IPS-20b (cell line): ENCODE results near the gene PRKCG.

Source experiments
- H3K27ac ChIP-seq: one replicate; pipeline ENCODE4 v1.5.1; 2013; ENCODE audit warnings: low read length
- H3K27me3 ChIP-seq: 2 replicates; pipeline ENCODE4 v1.6.1; 2013; ENCODE audit warnings: mild to moderate bottlenecking, low read length, inconsistent platforms; ENCODE audit not compliant: insufficient read depth
- H3K36me3 ChIP-seq: 2 replicates; pipeline ENCODE4 v1.6.1; 2013; ENCODE audit warnings: low read depth, mild to moderate bottlenecking, inconsistent platforms, low read length, moderate library complexity; ENCODE audit not compliant: insufficient read depth
- H3K4me1 ChIP-seq: 2 replicates; pipeline ENCODE4 v1.6.1; 2013; ENCODE audit warnings: mild to moderate bottlenecking, control low read depth, inconsistent platforms, low read length, moderate library complexity; ENCODE audit not compliant: insufficient read depth
- H3K4me3 ChIP-seq: 2 replicates; pipeline ENCODE4 v1.5.1; 2013; ENCODE audit warnings: mild to moderate bottlenecking, low read length, inconsistent platforms
- H3K9ac ChIP-seq: 2 replicates; pipeline ENCODE4 v1.6.1; 2013; ENCODE audit warnings: low read depth, mild to moderate bottlenecking, inconsistent platforms, low read length, moderate library complexity
- H3K9me3 ChIP-seq: 2 replicates; pipeline ENCODE4 v1.6.1; 2013; ENCODE audit warnings: mild to moderate bottlenecking, low read depth, low read length, inconsistent platforms; ENCODE audit not compliant: insufficient read depth

The PRKCG gene

DNA sequence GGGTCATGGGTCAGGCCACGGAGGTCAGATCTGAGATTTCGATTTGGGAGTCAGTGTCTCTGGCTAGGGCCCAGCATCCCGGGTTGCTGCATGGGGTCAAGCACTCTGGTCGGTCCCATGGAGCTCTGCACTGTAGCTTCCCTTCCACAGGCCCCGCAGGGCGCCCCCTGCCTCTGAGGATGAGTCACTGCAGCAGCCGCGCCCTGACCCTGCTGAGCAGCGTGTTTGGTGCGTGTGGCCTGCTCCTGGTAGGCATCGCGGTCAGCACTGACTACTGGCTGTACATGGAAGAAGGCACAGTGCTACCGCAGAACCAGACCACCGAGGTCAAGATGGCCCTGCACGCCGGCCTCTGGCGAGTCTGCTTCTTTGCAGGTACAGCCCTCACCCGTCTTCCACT, 30.7 kb downstream of the PRKCG start:
- peaks cover 9% of the 10 kb centered on the region; the same call in 1 of the 2 replicates for H3K4me1 ChIP-seq
- no peak overlapping the region for H3K9ac ChIP-seq
- H3K36me3 ChIP-seq, result peaks cover 20% of the 10 kb centered on the region; the same call in 1 of the 2 replicates
- peaks cover 43% of the 10 kb centered on the region for H3K27me3 ChIP-seq
- no peak overlapping the region for H3K27ac ChIP-seq
- H3K9me3 ChIP-seq, result no peaks in the 10 kb centered on the region
- H3K4me3 ChIP-seq, result no peak overlapping the region

GRCh38 chr19:53915000-53915399, 33.0 kb downstream of the PRKCG start:
- no peak overlapping the region for H3K9ac ChIP-seq
- peaks cover 5% of the 10 kb centered on the region; the same call in 1 of the 2 replicates for H3K4me1 ChIP-seq
- H3K27ac ChIP-seq, result no peak overlapping the region
- no peaks in the 10 kb centered on the region for H3K9me3 ChIP-seq
- H3K27me3 ChIP-seq, result peaks cover 23% of the 10 kb centered on the region
- H3K4me3 ChIP-seq, result no peak overlapping the region
- H3K36me3 ChIP-seq, result peaks cover 29% of the 10 kb centered on the region

- Histone ChIP-seq H3K9me3 (no peaks in the 10 kb centered on the region), H3K27me3 (peaks cover 13% of the 10 kb centered on the region), H3K4me1 (no peaks in the 10 kb centered on the region), H3K36me3 (peaks cover 29% of the 10 kb centered on the region), H3K4me3 (no peak overlapping the region), H3K9ac (no peak overlapping the region), H3K27ac (no peak overlapping the region)
These were observed 34.0 kb downstream of the PRKCG start for GRCh38 chr19:53916004-53916403.

- Histone ChIP-seq H3K9ac (no peak overlapping the region), H3K4me3 (no peak overlapping the region), H3K36me3 (peaks cover 29% of the 10 kb centered on the region), H3K27me3 (no peaks in the 10 kb centered on the region), H3K27ac (no peak overlapping the region), H3K9me3 (no peaks in the 10 kb centered on the region), H3K4me1 (no peaks in the 10 kb centered on the region)
These were observed 35.4 kb downstream of the PRKCG start for GRCh38 chr19:53917356-53917755.

- H3K9me3 ChIP-seq, result no peaks in the 10 kb centered on the region
- peak overlapping the region; percentile 25; the same call in 1 of the 2 replicates for H3K4me3 ChIP-seq
- peaks cover 10% of the 10 kb centered on the region; the same call in 1 of the 2 replicates for H3K36me3 ChIP-seq
- no peaks in the 10 kb centered on the region for H3K27me3 ChIP-seq
- H3K4me1 ChIP-seq, result peaks cover 2% of the 10 kb centered on the region; the same call in 1 of the 2 replicates
- H3K27ac ChIP-seq, result no peak overlapping the region
- H3K9ac ChIP-seq, result no peak overlapping the region
These were observed 45.7 kb downstream of the PRKCG start for GRCh38 chr19:53927739-53928138.

DNA sequence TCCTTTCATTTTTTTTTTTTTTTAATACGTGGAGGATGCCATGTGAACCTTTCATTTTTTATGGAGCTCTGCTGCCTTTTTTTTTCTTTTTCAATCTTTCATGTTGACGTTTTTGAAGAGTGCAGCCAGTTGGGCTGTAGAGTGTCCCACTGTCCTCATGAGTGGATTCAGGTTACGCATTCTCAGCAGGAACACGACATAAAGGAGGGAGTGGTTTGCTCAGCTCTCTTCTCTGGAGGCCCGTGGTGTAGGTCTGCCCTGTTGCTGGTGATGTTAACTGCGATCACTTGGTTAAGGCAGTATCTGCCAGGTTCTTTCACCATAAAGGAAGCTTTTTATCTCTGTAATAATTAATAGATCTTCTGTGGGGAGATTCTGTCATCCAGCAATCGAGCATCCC, 54.0 kb downstream of the PRKCG start:
- Histone ChIP-seq H3K27ac (no peak overlapping the region), H3K27me3 (no peaks in the 10 kb centered on the region), H3K9me3 (no peaks in the 10 kb centered on the region), H3K36me3 (peaks cover 5% of the 10 kb centered on the region; the same call in 1 of the 2 replicates), H3K9ac (no peak overlapping the region), H3K4me3 (no peak overlapping the region), H3K4me1 (no peaks in the 10 kb centered on the region; the same call in 1 of the 2 replicates)

DNA sequence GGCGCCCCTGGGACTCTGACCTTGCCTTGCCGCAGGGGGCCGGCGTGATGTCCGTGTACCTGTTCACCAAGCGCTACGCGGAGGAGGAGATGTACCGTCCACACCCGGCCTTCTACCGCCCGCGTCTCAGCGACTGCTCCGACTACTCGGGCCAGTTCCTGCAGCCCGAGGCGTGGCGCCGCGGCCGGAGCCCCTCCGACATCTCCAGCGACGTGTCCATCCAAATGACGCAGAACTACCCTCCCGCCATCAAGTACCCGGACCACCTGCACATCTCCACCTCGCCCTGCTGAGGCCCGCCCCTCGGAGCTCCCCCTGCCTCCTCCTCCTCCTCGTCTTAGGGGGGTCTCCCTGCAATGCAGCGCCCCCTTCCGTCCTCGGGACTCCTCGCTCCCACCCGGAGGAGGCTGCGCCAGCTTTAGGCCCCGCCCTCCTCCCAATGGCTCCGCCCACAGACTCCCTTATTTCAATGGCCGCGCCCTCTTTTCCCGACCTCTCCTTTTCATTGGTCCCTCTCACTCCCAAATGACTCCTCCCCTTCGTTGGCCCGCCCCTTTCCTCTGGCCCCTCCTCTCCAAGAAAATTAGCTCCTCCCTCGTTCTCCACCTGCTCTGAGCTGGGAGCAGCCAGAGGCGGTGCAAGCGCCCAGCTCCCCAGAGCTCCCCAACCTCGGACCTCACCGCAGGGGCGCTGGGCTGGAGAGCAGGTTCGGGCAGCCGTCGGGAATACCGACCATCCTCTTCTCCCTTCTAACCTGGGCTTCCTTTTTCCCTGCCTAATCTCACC, 60.2 kb downstream of the PRKCG start:
- Histone ChIP-seq H3K4me3 (peak overlapping the region; percentile 95), H3K27me3 (peaks cover 15% of the 10 kb centered on the region), H3K9me3 (no peaks in the 10 kb centered on the region), H3K4me1 (peaks cover 5% of the 10 kb centered on the region; the same call in 1 of the 2 replicates), H3K27ac (peak overlapping the region; percentile 25), H3K36me3 (no peaks in the 10 kb centered on the region), H3K9ac (peak overlapping the region; percentile 83)

DNA sequence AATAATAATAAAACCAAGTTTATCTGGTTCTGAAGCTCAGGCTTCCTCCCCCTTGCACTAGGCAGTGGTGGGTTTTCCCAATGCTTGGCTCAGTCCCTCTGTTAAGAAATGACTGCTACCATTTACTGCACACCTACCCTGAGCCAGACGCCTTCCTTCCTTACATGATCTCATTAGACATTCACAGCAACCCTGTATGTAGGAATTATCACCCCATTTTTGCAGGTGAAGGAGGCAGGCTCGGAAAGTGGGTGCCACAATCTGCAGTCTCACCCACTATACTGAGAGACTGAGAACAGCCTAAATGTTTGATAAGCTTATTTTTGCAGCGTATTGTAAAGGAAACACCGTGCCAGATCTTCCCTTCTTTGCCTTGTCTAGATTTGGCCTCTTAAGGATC, 62.4 kb downstream of the PRKCG start:
- Histone ChIP-seq H3K9ac (no peak overlapping the region), H3K4me1 (peaks cover 5% of the 10 kb centered on the region; the same call in 1 of the 2 replicates), H3K27ac (no peak overlapping the region), H3K4me3 (no peak overlapping the region), H3K27me3 (peaks cover 15% of the 10 kb centered on the region), H3K36me3 (no peaks in the 10 kb centered on the region), H3K9me3 (no peaks in the 10 kb centered on the region)

- Histone ChIP-seq H3K36me3 (no peaks in the 10 kb centered on the region), H3K4me3 (no peak overlapping the region; the same call in 1 of the 2 replicates), H3K4me1 (peaks cover 5% of the 10 kb centered on the region; the same call in 1 of the 2 replicates), H3K27me3 (peaks cover 15% of the 10 kb centered on the region), H3K27ac (no peak overlapping the region), H3K9ac (no peak overlapping the region), H3K9me3 (no peaks in the 10 kb centered on the region)
These were observed 62.9 kb downstream of the PRKCG start for GRCh38 chr19:53944933-53945332.

- peaks cover 15% of the 10 kb centered on the region for H3K27me3 ChIP-seq
- H3K4me3 ChIP-seq, result peak overlapping the region; percentile 54
- H3K9ac ChIP-seq, result peak overlapping the region; percentile 2; the same call in 1 of the 2 replicates
- H3K9me3 ChIP-seq, result no peaks in the 10 kb centered on the region
- H3K4me1 ChIP-seq, result peaks cover 5% of the 10 kb centered on the region; the same call in 1 of the 2 replicates
- no peak overlapping the region for H3K27ac ChIP-seq
- no peaks in the 10 kb centered on the region for H3K36me3 ChIP-seq
These were observed 63.4 kb downstream of the PRKCG start for GRCh38 chr19:53945441-53945840.

DNA sequence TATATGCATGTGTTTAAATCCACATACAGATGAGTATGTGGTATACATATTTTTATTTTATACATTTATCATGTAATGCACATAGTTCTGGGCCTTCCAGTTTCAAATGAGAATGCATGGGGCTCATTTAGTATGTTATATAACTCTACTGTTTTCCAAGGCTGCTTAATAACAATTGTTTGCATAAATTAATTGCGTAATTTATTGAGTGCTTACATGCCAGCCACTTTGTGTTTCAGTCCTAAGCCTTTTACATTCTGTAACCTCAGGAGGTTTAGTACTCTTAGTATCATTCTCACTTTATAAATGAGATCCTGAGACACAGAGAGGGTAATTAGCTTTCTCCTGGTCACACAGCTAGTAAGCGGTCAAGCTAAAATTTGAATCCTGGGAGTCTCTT, 64.0 kb downstream of the PRKCG start:
- Histone ChIP-seq H3K36me3 (no peaks in the 10 kb centered on the region), H3K9ac (peak overlapping the region; percentile 2; the same call in 1 of the 2 replicates), H3K27me3 (peaks cover 15% of the 10 kb centered on the region), H3K9me3 (no peaks in the 10 kb centered on the region), H3K4me1 (peaks cover 5% of the 10 kb centered on the region; the same call in 1 of the 2 replicates), H3K4me3 (peak overlapping the region; percentile 54), H3K27ac (no peak overlapping the region)

- Histone ChIP-seq H3K9me3 (no peaks in the 10 kb centered on the region), H3K36me3 (no peaks in the 10 kb centered on the region), H3K27me3 (peaks cover 5% of the 10 kb centered on the region; the same call in 1 of the 2 replicates), H3K4me3 (no peak overlapping the region), H3K9ac (no peak overlapping the region; the same call in 1 of the 2 replicates), H3K4me1 (peaks cover 5% of the 10 kb centered on the region; the same call in 1 of the 2 replicates), H3K27ac (no peak overlapping the region)
These were observed 65.6 kb downstream of the PRKCG start for GRCh38 chr19:53947624-53948023.
